GM12801 (cell line): ENCODE results near the gene FMN2.

Experiments used
- TF ChIP-seq, protein P1 (sequence below): IDR thresholded peaks from one replicate; pipeline ENCODE4 v1.5.1; 2011; ENCODE audit warnings: control low read depth; ENCODE audit not compliant: insufficient read length; ENCODE audit errors: extremely low read depth

The FMN2 gene

DNA sequence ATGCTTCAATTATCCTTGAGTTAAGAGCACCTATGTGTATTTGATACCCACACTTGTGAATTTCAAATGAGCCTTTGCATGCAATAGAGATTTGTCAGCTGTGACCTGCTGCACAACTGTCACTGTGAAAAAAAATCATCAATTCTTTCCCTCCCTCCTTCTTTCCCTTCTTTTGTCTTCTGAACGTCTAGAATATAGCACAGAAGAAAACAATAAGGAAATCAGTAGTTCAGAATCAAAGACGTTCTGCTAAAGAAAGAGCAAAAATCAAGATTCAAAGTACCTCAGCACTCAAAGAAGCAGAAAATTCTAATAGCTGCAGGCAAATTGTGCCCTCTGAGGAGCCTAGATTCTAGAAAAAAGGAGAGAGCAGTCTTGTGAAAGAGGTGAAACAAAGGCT lies 1.7 kb upstream of the FMN2 start:
- TF ChIP-seq, protein P1, sequence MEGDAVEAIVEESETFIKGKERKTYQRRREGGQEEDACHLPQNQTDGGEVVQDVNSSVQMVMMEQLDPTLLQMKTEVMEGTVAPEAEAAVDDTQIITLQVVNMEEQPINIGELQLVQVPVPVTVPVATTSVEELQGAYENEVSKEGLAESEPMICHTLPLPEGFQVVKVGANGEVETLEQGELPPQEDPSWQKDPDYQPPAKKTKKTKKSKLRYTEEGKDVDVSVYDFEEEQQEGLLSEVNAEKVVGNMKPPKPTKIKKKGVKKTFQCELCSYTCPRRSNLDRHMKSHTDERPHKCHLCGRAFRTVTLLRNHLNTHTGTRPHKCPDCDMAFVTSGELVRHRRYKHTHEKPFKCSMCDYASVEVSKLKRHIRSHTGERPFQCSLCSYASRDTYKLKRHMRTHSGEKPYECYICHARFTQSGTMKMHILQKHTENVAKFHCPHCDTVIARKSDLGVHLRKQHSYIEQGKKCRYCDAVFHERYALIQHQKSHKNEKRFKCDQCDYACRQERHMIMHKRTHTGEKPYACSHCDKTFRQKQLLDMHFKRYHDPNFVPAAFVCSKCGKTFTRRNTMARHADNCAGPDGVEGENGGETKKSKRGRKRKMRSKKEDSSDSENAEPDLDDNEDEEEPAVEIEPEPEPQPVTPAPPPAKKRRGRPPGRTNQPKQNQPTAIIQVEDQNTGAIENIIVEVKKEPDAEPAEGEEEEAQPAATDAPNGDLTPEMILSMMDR: no peak

DNA sequence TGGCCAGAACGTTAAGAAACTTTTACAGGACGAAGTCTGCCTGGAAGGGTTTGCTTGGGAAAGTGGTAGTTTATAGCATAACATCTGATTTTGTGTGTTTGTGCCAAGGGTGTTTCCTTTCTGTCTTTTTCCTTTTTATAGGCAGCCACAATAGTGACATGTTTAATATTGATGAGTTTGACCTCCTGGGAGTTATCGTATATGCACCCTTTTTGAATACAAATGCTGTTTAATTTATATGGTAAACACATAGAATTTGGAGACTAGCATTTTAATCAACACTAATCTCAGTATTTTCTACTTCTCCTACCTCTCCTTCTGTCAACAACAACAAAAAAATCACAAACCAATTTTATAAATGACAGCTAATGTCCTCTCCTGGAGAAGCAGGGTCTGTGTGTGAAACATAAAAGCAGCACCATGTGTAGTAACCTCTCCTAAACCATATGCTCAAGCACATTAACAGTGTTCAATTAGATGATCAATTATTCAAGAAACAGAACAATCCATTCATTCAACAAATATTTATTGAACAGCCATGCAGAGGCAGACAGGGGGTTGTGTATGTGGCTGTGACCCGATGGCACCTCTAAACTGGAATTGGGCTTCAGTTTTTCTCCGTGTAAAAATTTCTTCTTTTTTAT lies 604 bp upstream of the FMN2 start:
- TF ChIP-seq, protein P1: no peak

DNA sequence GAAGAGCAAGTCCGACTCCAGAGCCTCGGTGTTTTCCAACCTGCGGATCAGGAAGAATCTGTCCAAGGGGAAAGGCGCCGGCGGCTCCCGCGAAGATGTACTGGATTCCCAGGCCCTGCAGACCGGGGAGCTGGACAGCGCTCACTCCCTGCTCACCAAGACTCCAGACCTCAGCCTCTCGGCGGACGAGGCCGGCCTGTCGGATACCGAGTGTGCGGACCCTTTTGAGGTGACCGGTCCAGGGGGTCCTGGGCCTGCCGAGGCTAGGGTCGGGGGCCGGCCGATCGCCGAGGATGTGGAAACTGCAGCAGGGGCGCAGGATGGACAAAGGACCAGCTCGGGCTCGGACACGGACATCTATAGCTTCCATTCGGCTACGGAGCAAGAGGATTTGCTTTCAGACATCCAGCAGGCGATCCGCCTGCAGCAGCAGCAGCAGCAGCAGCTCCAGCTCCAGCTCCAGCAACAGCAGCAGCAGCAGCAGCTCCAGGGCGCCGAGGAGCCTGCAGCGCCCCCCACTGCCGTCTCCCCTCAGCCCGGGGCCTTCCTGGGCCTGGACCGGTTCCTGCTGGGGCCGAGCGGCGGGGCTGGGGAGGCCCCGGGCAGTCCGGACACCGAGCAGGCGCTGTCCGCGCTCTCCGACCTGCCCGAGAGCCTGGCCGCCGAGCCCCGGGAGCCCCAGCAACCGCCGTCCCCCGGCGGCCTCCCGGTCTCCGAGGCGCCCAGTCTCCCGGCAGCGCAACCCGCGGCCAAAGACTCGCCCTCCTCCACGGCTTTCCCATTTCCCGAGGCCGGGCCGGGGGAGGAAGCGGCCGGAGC lies 827 bp downstream of the FMN2 start:
- TF ChIP-seq, protein P1: no peak

DNA sequence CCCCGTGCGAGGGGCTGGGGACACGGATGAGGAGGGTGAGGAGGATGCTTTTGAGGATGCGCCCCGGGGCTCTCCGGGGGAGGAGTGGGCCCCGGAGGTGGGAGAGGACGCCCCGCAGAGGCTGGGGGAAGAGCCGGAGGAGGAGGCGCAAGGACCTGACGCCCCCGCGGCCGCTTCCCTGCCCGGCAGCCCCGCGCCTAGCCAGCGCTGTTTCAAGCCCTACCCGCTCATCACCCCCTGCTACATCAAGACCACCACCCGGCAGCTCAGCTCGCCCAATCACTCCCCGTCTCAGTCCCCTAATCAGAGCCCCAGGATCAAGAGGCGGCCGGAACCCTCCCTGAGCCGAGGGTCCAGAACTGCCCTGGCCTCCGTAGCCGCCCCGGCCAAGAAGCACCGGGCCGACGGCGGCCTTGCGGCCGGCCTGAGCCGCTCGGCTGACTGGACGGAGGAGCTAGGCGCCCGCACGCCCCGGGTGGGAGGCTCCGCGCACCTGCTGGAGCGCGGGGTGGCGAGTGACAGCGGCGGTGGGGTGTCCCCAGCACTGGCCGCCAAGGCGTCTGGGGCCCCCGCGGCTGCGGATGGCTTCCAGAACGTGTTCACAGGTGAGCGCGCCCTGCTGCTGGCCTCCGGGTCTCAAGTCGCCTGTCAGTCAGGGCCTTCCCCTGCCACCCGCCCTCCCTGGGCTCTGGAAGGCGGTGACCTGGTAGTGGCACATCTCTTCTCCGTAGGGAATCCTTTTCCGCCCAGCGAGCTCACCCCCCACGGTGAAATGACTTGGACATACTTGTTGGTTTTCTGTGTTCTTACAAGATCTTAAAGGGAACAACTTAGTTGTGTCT lies 1.7 kb downstream of the FMN2 start:
- TF ChIP-seq, protein P1: no peak

DNA sequence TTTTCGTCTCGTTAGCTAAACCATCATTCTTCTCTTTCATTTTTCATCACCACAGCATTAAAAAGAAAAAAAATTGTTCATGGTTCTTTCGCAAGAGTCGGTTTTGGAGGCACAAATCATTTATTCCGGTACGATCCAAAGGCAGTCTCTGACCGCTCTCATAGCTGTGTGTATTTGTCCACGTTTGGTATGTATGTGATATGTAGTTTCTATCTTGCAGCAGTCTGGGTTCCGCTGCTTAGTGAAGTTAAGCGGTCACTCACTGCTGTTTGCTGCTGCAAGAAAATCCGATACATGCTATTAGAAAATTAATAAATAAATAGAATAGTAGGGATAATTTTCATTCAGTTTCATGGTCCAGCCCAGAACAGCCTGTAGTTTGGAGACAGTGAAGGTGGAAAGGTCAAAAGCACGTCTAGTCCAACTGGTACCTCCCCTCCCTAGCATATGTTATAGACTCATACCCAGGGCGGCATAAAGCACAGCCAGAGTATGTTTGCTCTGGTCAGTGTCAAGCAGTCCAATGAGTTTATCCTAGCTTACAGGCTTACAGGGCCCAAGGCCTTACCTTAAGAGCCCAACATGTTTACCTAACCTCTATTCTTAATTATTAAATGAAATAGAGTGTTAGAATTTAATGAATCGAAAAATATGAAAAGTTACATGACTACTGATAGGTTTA lies 2.5 kb downstream of the FMN2 start:
- TF ChIP-seq, protein P1: no peak

DNA sequence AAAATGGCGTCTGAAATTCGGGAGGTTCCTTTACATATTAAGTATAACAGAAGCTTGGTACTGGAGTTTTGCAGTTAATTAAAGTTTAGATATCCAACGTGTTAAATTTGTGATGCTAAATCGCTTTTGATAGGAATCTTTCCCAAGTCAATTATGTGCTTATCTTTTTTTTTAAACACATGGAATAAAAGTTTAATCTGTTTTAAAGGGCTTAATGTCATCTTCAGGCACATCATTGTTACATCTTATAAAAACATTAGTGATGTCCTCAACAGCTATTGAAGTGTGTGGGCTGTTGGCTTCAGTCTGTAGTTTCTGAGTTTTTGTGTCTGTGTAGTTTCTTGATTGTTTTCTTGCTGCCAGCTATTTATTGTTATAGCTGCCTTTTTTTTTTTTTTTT lies 5.3 kb downstream of the FMN2 start:
- TF ChIP-seq, protein P1: no peak
